ENCODE measurements around the gene MYO1G.
A peak's percentile ranks its signal among the peaks of the same experiment; 100 is the strongest.

DNA sequence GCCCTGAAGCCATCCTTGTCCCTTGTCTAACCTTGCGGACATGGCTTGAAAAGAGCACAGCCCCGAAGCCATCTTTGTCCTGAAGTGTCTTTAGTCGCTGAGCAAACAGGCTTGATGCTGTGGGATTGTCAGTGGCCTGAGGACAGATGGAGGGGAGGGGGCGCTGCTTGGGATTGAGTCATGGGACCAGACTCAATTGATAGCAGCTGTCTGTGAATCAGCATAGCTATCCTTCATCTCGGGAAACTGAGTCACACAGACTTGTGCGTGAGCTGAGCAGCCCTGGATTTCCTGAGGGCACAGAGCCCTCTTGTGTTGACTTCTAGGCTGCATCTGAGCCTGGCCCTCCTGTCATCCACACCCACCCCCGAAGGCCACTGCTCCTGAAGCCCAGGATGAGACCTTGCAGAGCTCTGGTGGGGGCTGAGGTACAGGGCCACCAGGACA is 14.4 kb downstream of the MYO1G start:
- TF ChIP-seq POLR2AphosphoS5 (IDR thresholded peaks at IDR 0.05; ENCODE audit: low read depth, low read length) (peak; percentile 70), POLR2A (IDR thresholded peaks at IDR 0.05; ENCODE audit: low read depth, low read length) (no peak; the same call in 1 of the 2 replicates), TAF1 (IDR thresholded peaks at IDR 0.05; ENCODE audit: borderline replicate concordance, low read depth, low read length) (no peak)
